HEK293 (cell line): ENCODE data around the gene CLIC5.

Experiments
- CTCF ChIA-PET: fragments of 350-600 bp; formaldehyde crosslinking; extraction: SDS; loops from one replicate; lab custom pipeline; 2021; ENCODE audit warnings: antibody characterized with exemption; lab: Yijun Ruan, JAX
- POLR2A ChIA-PET: fragments of 300-600 bp; formaldehyde crosslinking; extraction: SDS; loops from one replicate; lab custom pipeline; 2020; ENCODE audit warnings: antibody characterized with exemption, inconsistent platforms; lab: Yijun Ruan, JAX
- H3K27ac ChIP-seq: fragments of 200-500 bp; sonication (Bioruptor generic); 2 replicates; pipeline ENCODE4 v1.5.1; 2014; ENCODE audit warnings: low read depth, low read length, control low read depth, inconsistent platforms; ENCODE audit errors: extremely low read depth
- H3K36me3 ChIP-seq, 2 experiments: fragments of 200-500 bp in 1 of 2; sonication (Bioruptor generic) in 1 of 2; 1 replicate in 1 of 2; 2 replicates in 1 of 2; pipeline ENCODE4 v1.5.1; 2014 to 2017; ENCODE audit warnings: inconsistent platforms in 2 of 2, low read length in 2 of 2; ENCODE audit not compliant: control insufficient read depth in 2 of 2, insufficient read depth in 1 of 2
- H3K4me1 ChIP-seq: fragments of 200-500 bp; sonication (Bioruptor generic); 2 replicates; pipeline ENCODE4 v1.5.1; 2014; ENCODE audit warnings: mild to moderate bottlenecking, low read length, inconsistent platforms; ENCODE audit not compliant: control insufficient read depth, insufficient read depth
- H3K4me3 ChIP-seq: 2 replicates; pipeline ENCODE4 v1.5.1; 2011; ENCODE audit warnings: low read depth, mild to moderate bottlenecking, control low read depth, low read length, moderate library complexity
- H3K9me3 ChIP-seq: fragments of 200-500 bp; sonication (Bioruptor generic); 2 replicates; pipeline ENCODE4 v1.5.1; 2014; ENCODE audit warnings: low read depth, low read length, inconsistent platforms; ENCODE audit not compliant: control insufficient read depth, insufficient read depth
- IKZF3 ChIP-seq: fragments of 450-650 bp; IDR thresholded peaks from 2 replicates; pipeline ENCODE4 v1.5.0; 2018; ENCODE audit warnings: missing biosample characterization, mild to moderate bottlenecking, missing genetic modification characterization, moderate library complexity
- REST ChIP-seq: fragments of 450-650 bp; formaldehyde crosslinking; IDR thresholded peaks from 2 replicates; pipeline ENCODE4 v1.5.1; 2016; ENCODE audit warnings: missing biosample characterization, missing genetic modification characterization
- SETDB1 ChIP-seq: IDR thresholded peaks from one replicate; pipeline ENCODE4 v1.6.1; 2017; ENCODE audit warnings: mild to moderate bottlenecking, low read length, moderate library complexity, mixed read lengths; ENCODE audit not compliant: insufficient read length
- ZBTB20 ChIP-seq: fragments of 450-650 bp; formaldehyde crosslinking; IDR thresholded peaks from 2 replicates; pipeline ENCODE4 v1.5.1; 2016; ENCODE audit warnings: missing biosample characterization, missing genetic modification characterization
- ZBTB48 ChIP-seq: fragments of 450-650 bp; formaldehyde crosslinking; IDR thresholded peaks from 2 replicates; pipeline ENCODE4 v1.5.1; 2016; ENCODE audit warnings: missing biosample characterization, missing genetic modification characterization
- ZFHX2 ChIP-seq: fragments of 450-650 bp; formaldehyde crosslinking; conservative IDR thresholded peaks from 2 replicates; pipeline ENCODE4 v1.5.1; 2016; ENCODE audit warnings: missing biosample characterization, missing genetic modification characterization
- ZFP69B ChIP-seq: fragments of 450-650 bp; formaldehyde crosslinking; IDR thresholded peaks from 2 replicates; pipeline ENCODE4 v1.5.1; 2016; ENCODE audit warnings: missing biosample characterization, missing genetic modification characterization
- ZNF175 ChIP-seq: fragments of 450-650 bp; formaldehyde crosslinking; IDR thresholded peaks from 2 replicates; pipeline ENCODE4 v1.5.1; 2016; ENCODE audit warnings: missing biosample characterization, missing genetic modification characterization
- ZNF394 ChIP-seq: fragments of 450-650 bp; formaldehyde crosslinking; IDR thresholded peaks from 2 replicates; pipeline ENCODE4 v1.5.1; 2016; ENCODE audit warnings: missing biosample characterization, missing genetic modification characterization, mild to moderate bottlenecking, moderate library complexity, borderline replicate concordance
- ZNF518A ChIP-seq: fragments of 450-650 bp; formaldehyde crosslinking; conservative IDR thresholded peaks from 2 replicates; pipeline ENCODE4 v1.5.1; 2016; ENCODE audit warnings: low read depth, missing biosample characterization, missing genetic modification characterization
- ZNF529 ChIP-seq: fragments of 450-650 bp; formaldehyde crosslinking; IDR thresholded peaks from 2 replicates; pipeline ENCODE4 v1.5.1; 2017; ENCODE audit warnings: missing genetic modification characterization, missing biosample characterization; ENCODE audit not compliant: insufficient replicate concordance
- ZNF560 ChIP-seq: fragments of 450-650 bp; formaldehyde crosslinking; IDR thresholded peaks from 2 replicates; pipeline ENCODE4 v1.5.1; 2017; ENCODE audit warnings: missing biosample characterization, missing genetic modification characterization, borderline replicate concordance
- ZNF621 ChIP-seq: fragments of 450-650 bp; formaldehyde crosslinking; IDR thresholded peaks from 2 replicates; pipeline ENCODE4 v1.5.1; 2017; ENCODE audit warnings: missing biosample characterization, missing genetic modification characterization
- ZNF624 ChIP-seq: fragments of 450-650 bp; formaldehyde crosslinking; IDR thresholded peaks from 2 replicates; pipeline ENCODE4 v1.5.1; 2017; ENCODE audit warnings: missing biosample characterization, missing genetic modification characterization
- ZNF843 ChIP-seq: fragments of 450-650 bp; formaldehyde crosslinking; IDR thresholded peaks from 2 replicates; pipeline ENCODE4 v1.5.1; 2016; ENCODE audit warnings: missing biosample characterization, missing genetic modification characterization
- ZSCAN5A ChIP-seq: fragments of 450-650 bp; formaldehyde crosslinking; IDR thresholded peaks from 2 replicates; pipeline ENCODE4 v1.5.1; 2016; ENCODE audit warnings: missing biosample characterization, missing genetic modification characterization

Gene CLIC5

GRCh38 chr6:46053039-46053933 lies 37.6 kb upstream of the CLIC5 start:
- no peak overlapping the region for H3K27ac ChIP-seq
- ChIA-PET POLR2A (no interaction called here), CTCF (interaction anchor here (0.6 to 1.4 kb wide), 6 partner anchors 12 to 606 kb away, joined by 3 to 5 read pairs (median 4); no protein-coding TSS in a partner anchor)
- TF ChIP-seq ZNF560 (tag by site-specific recombination): no peak
- TF ChIP-seq ZNF621: no peak
- peak; percentile 22 for TF ChIP-seq SETDB1
- no peaks in the 10 kb centered on the region for H3K4me1 ChIP-seq
- no peaks in the 10 kb centered on the region for H3K9me3 ChIP-seq
- no peaks in the 10 kb centered on the region for H3K36me3 ChIP-seq
- no peak overlapping the region for H3K4me3 ChIP-seq

- no peaks in the 10 kb centered on the region for H3K9me3 ChIP-seq
- TF ChIP-seq ZFHX2 (tag by site-specific recombination) (peak; percentile 52), ZNF175 (no peak)
- TF ChIP-seq, all 188 proteins: peak for 1
- Histone ChIP-seq H3K27ac (no peak overlapping the region), H3K36me3 (no peaks in the 10 kb centered on the region), H3K4me3 (no peak overlapping the region), H3K4me1 (no peaks in the 10 kb centered on the region)
- CTCF ChIA-PET: interaction anchor here (0.6 to 1.1 kb wide), 5 partner anchors 9 to 129 kb away, joined by 3 to 4 read pairs (median 4); no protein-coding TSS in a partner anchor
- POLR2A ChIA-PET: no interaction called here
Measured at GRCh38 chr6:46052479-46052878, 36.8 kb upstream of the CLIC5 start.

GRCh38 chr6:46051962-46052361 lies 36.3 kb upstream of the CLIC5 start:
- CTCF ChIA-PET: interaction anchor here (0.6 to 1.2 kb wide), 4 partner anchors 9 to 129 kb away, joined by 3 to 4 read pairs (median 4); no protein-coding TSS in a partner anchor
- POLR2A ChIA-PET: no interaction called here

GRCh38 chr6:46050845-46051405 lies 35.3 kb upstream of the CLIC5 start:
- CTCF ChIA-PET: interaction anchor here (1.2 kb wide), 2 partner anchors 8 to 39 kb away, joined by 3 to 4 read pairs; no protein-coding TSS in a partner anchor
- H3K4me3 ChIP-seq: no peak overlapping the region
- POLR2A ChIA-PET: no interaction called here
- no peak overlapping the region for H3K27ac ChIP-seq
- no peaks in the 10 kb centered on the region for H3K36me3 ChIP-seq
- H3K9me3 ChIP-seq: no peaks in the 10 kb centered on the region
- no peaks in the 10 kb centered on the region for H3K4me1 ChIP-seq
- TF ChIP-seq ZNF843 (tag by site-specific recombination) (no peak), ZBTB20 (no peak), ZNF518A (tag by site-specific recombination) (no peak), IKZF3 (tag by site-specific recombination) (no peak), REST (tag by site-specific recombination) (no peak), ZBTB48 (tag by site-specific recombination) (no peak), ZNF529 (tag by site-specific recombination) (no peak)

More at GRCh38 chr6:46051962-46052361, 36.3 kb upstream of the CLIC5 start:
- Histone ChIP-seq H3K9me3 (no peaks in the 10 kb centered on the region), H3K4me1 (no peaks in the 10 kb centered on the region), H3K36me3 (no peaks in the 10 kb centered on the region), H3K4me3 (no peak overlapping the region), H3K27ac (no peak overlapping the region)
- TF ChIP-seq ZFP69B (no peak), ZSCAN5A (no peak), ZNF624 (tag by site-specific recombination) (no peak), ZNF394 (tag by site-specific recombination) (no peak)
